WTC11 (cell line): ENCODE data around the gene HBQ1. TPM values are rescaled to one million over a fixed set of nuclear protein-coding genes. Genes with fewer than 3 reads are reported as not detected.

Source experiments
- ATAC-seq: fragments of 200-7000 bp; cut with Tn5 transposase; 2 replicates; pipeline ENCODE4 v1.10.0; 2021; ENCODE audit warnings: mild to moderate bottlenecking, moderate library complexity
- CTCF ChIA-PET: fragments of 300-600 bp; sonication (Branson Sonifier 250); formaldehyde crosslinking; loops from one replicate; lab custom pipeline; 2021; ENCODE audit warnings: antibody characterized with exemption; lab: Charles Lee
- POLR2A ChIA-PET: fragments of 350-600 bp; sonication (Branson Sonifier 250); formaldehyde crosslinking; loops from one replicate; lab custom pipeline; 2021; ENCODE audit warnings: antibody characterized with exemption; lab: Charles Lee
- DNase-seq: peaks from one replicate; pipeline ENCODE4 v3.0.0; 2021; ENCODE audit warnings: low spot score
- H3K27ac Mint-ChIP-seq: 2 replicates; pipeline ENCODE4 v1.8.0; 2021; ENCODE audit warnings: mixed read lengths
- H3K27me3 Mint-ChIP-seq: 2 replicates; pipeline ENCODE4 v1.8.0; 2021; ENCODE audit warnings: low read depth, mild to moderate bottlenecking, moderate library complexity, mixed read lengths
- H3K36me3 Mint-ChIP-seq: 2 replicates; pipeline ENCODE4 v1.8.0; 2021; ENCODE audit warnings: mixed read lengths
- H3K4me1 Mint-ChIP-seq: 2 replicates; pipeline ENCODE4 v1.8.0; 2022; ENCODE audit warnings: mixed read lengths
- H3K4me3 Mint-ChIP-seq: 2 replicates; pipeline ENCODE4 v1.8.0; 2021; ENCODE audit warnings: mild to moderate bottlenecking, moderate library complexity, mixed read lengths
- H3K9me3 Mint-ChIP-seq: 2 replicates; pipeline ENCODE4 v1.8.0; 2021; ENCODE audit warnings: mixed read lengths
- CREB1 ChIP-seq: sonication (generic); formaldehyde crosslinking; IDR thresholded peaks from 2 replicates; pipeline ENCODE4 v1.8.0; 2023; ENCODE audit warnings: mild to moderate bottlenecking, missing genetic modification reagents
- CTCF ChIP-seq: fragments of 200-600 bp; IDR thresholded peaks from 2 replicates; pipeline ENCODE4 v1.8.0; 2022; ENCODE audit warnings: antibody characterized with exemption
- E2F4 ChIP-seq: sonication (generic); formaldehyde crosslinking; IDR thresholded peaks from 2 replicates; pipeline ENCODE4 v1.8.1; 2022; ENCODE audit warnings: low read depth, mild to moderate bottlenecking, moderate library complexity, missing genetic modification reagents, borderline replicate concordance
- FOXP4 ChIP-seq: sonication (generic); formaldehyde crosslinking; IDR thresholded peaks from 2 replicates; pipeline ENCODE4 v1.8.0; 2022; ENCODE audit warnings: mild to moderate bottlenecking, missing genetic modification reagents
- HMGXB4 ChIP-seq: sonication (generic); formaldehyde crosslinking; IDR thresholded peaks from 2 replicates; pipeline ENCODE4 v1.8.1; 2023; ENCODE audit warnings: mild to moderate bottlenecking, moderate library complexity, missing genetic modification reagents
- MXD4 ChIP-seq: fragments of 250-450 bp; sonication (Bioruptor Pico); IDR thresholded peaks from 2 replicates; pipeline ENCODE4 v1.8.0; 2021; ENCODE audit warnings: mild to moderate bottlenecking, moderate library complexity, borderline replicate concordance
- RELA ChIP-seq: sonication (generic); formaldehyde crosslinking; IDR thresholded peaks from 2 replicates; pipeline ENCODE4 v1.8.1; 2022; ENCODE audit warnings: missing genetic modification reagents, mild to moderate bottlenecking, borderline replicate concordance
- TP53 ChIP-seq: sonication (generic); formaldehyde crosslinking; IDR thresholded peaks from 2 replicates; pipeline ENCODE4 v1.8.1; 2023; ENCODE audit warnings: mild to moderate bottlenecking, missing genetic modification reagents
- USF1 ChIP-seq: sonication (generic); formaldehyde crosslinking; IDR thresholded peaks from 2 replicates; pipeline ENCODE4 v1.8.0; 2022; ENCODE audit warnings: mild to moderate bottlenecking, missing genetic modification reagents
- ZNF121 ChIP-seq: sonication (generic); formaldehyde crosslinking; IDR thresholded peaks from 2 replicates; pipeline ENCODE4 v1.8.0; 2023; ENCODE audit warnings: missing genetic modification reagents
- ZNF138 ChIP-seq: sonication (generic); formaldehyde crosslinking; conservative IDR thresholded peaks from 2 replicates; pipeline ENCODE4 v1.8.1; 2022; ENCODE audit warnings: mild to moderate bottlenecking, moderate library complexity, missing genetic modification reagents
- ZNF232 ChIP-seq: sonication (generic); formaldehyde crosslinking; IDR thresholded peaks from 2 replicates; pipeline ENCODE4 v1.8.0; 2022; ENCODE audit warnings: mild to moderate bottlenecking, missing genetic modification reagents
- ZNF281 ChIP-seq: sonication (generic); formaldehyde crosslinking; IDR thresholded peaks from 2 replicates; pipeline ENCODE4 v1.8.0; 2023; ENCODE audit warnings: mild to moderate bottlenecking, missing genetic modification reagents
- ZNF317 ChIP-seq: sonication (generic); formaldehyde crosslinking; IDR thresholded peaks from 2 replicates; pipeline ENCODE4 v1.8.1; 2023; ENCODE audit warnings: low read depth, mild to moderate bottlenecking, moderate library complexity, missing genetic modification reagents, borderline replicate concordance
- ZNF425 ChIP-seq: fragments of 250-450 bp; sonication (Bioruptor Pico); conservative IDR thresholded peaks from 2 replicates; pipeline ENCODE4 v1.9.0; 2021; ENCODE audit warnings: mild to moderate bottlenecking
- ZNF671 ChIP-seq: fragments of 250-450 bp; sonication (Bioruptor Pico); IDR thresholded peaks from 2 replicates; pipeline ENCODE4 v1.8.0; 2021; ENCODE audit warnings: mild to moderate bottlenecking
- total RNA-seq: library from RNA; stranded (reverse); gene quantifications from 3 replicates; pipeline ENCODE4 v1.2.3, GENCODE V29; 2021

HBQ1 gene
- total RNA-seq, 1 experiment from 2014 or later, result 3.0 TPM

- TF ChIP-seq HMGXB4 (CRISPR knock-in tag), result no peak
- no peak for TF ChIP-seq RELA
These were observed 39.8 kb downstream of the HBQ1 start (continued) for GRCh38 chr16:220021-220420.

GRCh38 chr16:228151-228851, 48.0 kb downstream of the HBQ1 start:
- H3K4me3 Mint-ChIP-seq, result peak overlapping the region; percentile 94
- H3K4me1 Mint-ChIP-seq, result peaks cover 21% of the 10 kb centered on the region
- no peak for TF ChIP-seq CTCF
- peak; percentile 5; the same call in 1 of the 2 replicates for TF ChIP-seq ZNF232 (CRISPR knock-in tag)
- peak overlapping the region; percentile 78; the same call in 1 of the 2 replicates for H3K27ac Mint-ChIP-seq
- H3K27me3 Mint-ChIP-seq, result no peaks in the 10 kb centered on the region
- CTCF ChIA-PET, result interaction anchor here (0.6 to 3.0 kb wide), 9 partner anchors 13 to 173 kb away, joined by 3 to 13 read pairs (median 4); partner anchors contain the start of genes DECR2 and MRPL28
- ATAC-seq (peak; percentile 3; the same call in 1 of the 2 replicates), DNase-seq (no peak)
- POLR2A ChIA-PET, result interaction anchor here (1.0 kb wide), 1 partner anchor 81 kb away, joined by 4 read pairs; no protein-coding TSS in a partner anchor
- H3K9me3 Mint-ChIP-seq, result no peaks in the 10 kb centered on the region
- peaks cover 45% of the 10 kb centered on the region for H3K36me3 Mint-ChIP-seq

- ChIA-PET CTCF (interaction anchor here (0.6 to 3.0 kb wide), 9 partner anchors 12 to 141 kb away, joined by 3 to 13 read pairs (median 4); partner anchors contain the start of genes AXIN1 and MRPL28), POLR2A (interaction anchor here (0.5 to 1.0 kb wide), 2 partner anchors 80 to 132 kb away, joined by 3 to 4 read pairs; no protein-coding TSS in a partner anchor)
- H3K27ac Mint-ChIP-seq, result peak within 1 kb of the TSS; percentile 74; the same call in 1 of the 2 replicates
- ATAC-seq, result peak; percentile 90
- peaks cover 21% of the 10 kb centered on the region for H3K4me1 Mint-ChIP-seq
- peak within 1 kb of the TSS; percentile 94 for H3K4me3 Mint-ChIP-seq
- H3K27me3 Mint-ChIP-seq, result no peaks in the 10 kb centered on the region
- peaks cover 37% of the 10 kb centered on the region for H3K36me3 Mint-ChIP-seq
- peak; percentile 91 for DNase-seq
- H3K9me3 Mint-ChIP-seq, result no peaks in the 10 kb centered on the region
- TF ChIP-seq CREB1 (CRISPR knock-in tag) (peak; percentile 77; the same call in 1 of the 2 replicates), ZNF425 (CRISPR knock-in tag) (no peak), ZNF281 (CRISPR knock-in tag) (peak; percentile 81; the same call in 1 of the 2 replicates), MXD4 (no peak), FOXP4 (peak; percentile 97), ZNF121 (CRISPR knock-in tag) (peak; percentile 34; the same call in 1 of the 2 replicates), E2F4 (CRISPR knock-in tag) (peak; percentile 74; the same call in 1 of the 2 replicates), USF1 (CRISPR knock-in tag) (peak; percentile 74; the same call in 1 of the 2 replicates), ZNF138 (CRISPR knock-in tag) (no peak), ZNF671 (CRISPR knock-in tag) (no peak), ZNF317 (CRISPR knock-in tag) (0 out of 2 replicates have a peak, but pooled peaks have one; percentile 24), TP53 (CRISPR knock-in tag) (peak; percentile 96)
These were observed 48.8 kb downstream of the HBQ1 start, which contains the start of gene LUC7L for GRCh38 chr16:228852-229730. TSS of gene LUC7L (minus strand) at chr16:229449. CDS start at chr16:229339, 110 bp downstream.
